IMR-90 (cell line): ENCODE measurements around the gene GPR107. TPM values are rescaled to one million over a fixed set of nuclear protein-coding genes. Genes with fewer than 3 reads are reported as not detected.
A peak's percentile ranks its signal among the peaks of the same experiment; 100 is the strongest.

Source experiments
- ATAC-seq: fragments of 200-7000 bp; cut with Tn5 transposase; 2 replicates; pipeline ENCODE4 v1.9.1; 2020; ENCODE audit warnings: low read depth, mild to moderate bottlenecking, moderate library complexity
- BruUV-seq: library from RNA; stranded (reverse); fragments of 400-500 nt; replicated peaks from 2 replicates; lab custom pipeline; 2021; lab: Mats Ljungman, UMichigan
- CTCF ChIA-PET: fragments of 300-600 bp; formaldehyde crosslinking; extraction: SDS; loops from one replicate; lab custom pipeline; 2021; ENCODE audit warnings: antibody characterized with exemption; lab: Yijun Ruan, JAX
- POLR2A ChIA-PET: fragments of 300-600 bp; sonication (Branson Sonifier 250); formaldehyde crosslinking; loops from one replicate; lab custom pipeline; 2022; ENCODE audit warnings: antibody characterized with exemption; ENCODE audit not compliant: unreplicated experiment; lab: Charles Lee
- DNase-seq: peaks from one replicate; pipeline ENCODE4 v3.0.0; 2013
- H2AFZ ChIP-seq: replicated peaks from 2 replicates; pipeline ENCODE3; 2013; ENCODE audit warnings: low read length, mild to moderate bottlenecking; ENCODE audit not compliant: poor library complexity
- H2AK5ac ChIP-seq: 2 replicates; pipeline ENCODE4 v1.6.1; 2013; ENCODE audit warnings: low read depth, low read length, inconsistent platforms
- H2AK9ac ChIP-seq: replicated peaks from 2 replicates; pipeline ENCODE3; 2013; ENCODE audit warnings: mild to moderate bottlenecking, low read depth, low read length, moderate library complexity; ENCODE audit not compliant: poor library complexity
- H2BK120ac ChIP-seq: 2 replicates; pipeline ENCODE4 v1.6.1; 2013; ENCODE audit warnings: low read depth, low read length, inconsistent platforms
- H2BK15ac ChIP-seq: 3 replicates; pipeline ENCODE4 v1.6.1; 2013; ENCODE audit warnings: low read depth, low read length, inconsistent platforms
- H2BK20ac ChIP-seq: 2 replicates; pipeline ENCODE4 v1.6.1; 2013; ENCODE audit warnings: low read depth, mild to moderate bottlenecking, inconsistent platforms, low read length, moderate library complexity
- H2BK5ac ChIP-seq: 2 replicates; pipeline ENCODE4 v1.6.1; 2013; ENCODE audit warnings: mild to moderate bottlenecking, low read depth, low read length, inconsistent platforms; ENCODE audit not compliant: poor library complexity, severe bottlenecking
- H3K14ac ChIP-seq: replicated peaks from 2 replicates; pipeline ENCODE4 v1.6.1; 2013; ENCODE audit warnings: low read depth, low read length, inconsistent platforms
- H3K18ac ChIP-seq: 2 replicates; pipeline ENCODE4 v1.6.1; 2013; ENCODE audit warnings: low read depth, low read length, control low read depth
- H3K23ac ChIP-seq: 2 replicates; pipeline ENCODE4 v1.6.1; 2013; ENCODE audit warnings: low read depth, low read length, inconsistent platforms
- H3K27ac ChIP-seq: 2 replicates; pipeline ENCODE4 v1.5.1; 2013; ENCODE audit warnings: mild to moderate bottlenecking, control low read depth, low read length; ENCODE audit not compliant: insufficient read depth
- H3K27me3 ChIP-seq: 2 replicates; pipeline ENCODE4 v1.6.1; 2013; ENCODE audit warnings: low read length; ENCODE audit not compliant: control insufficient read depth, insufficient read depth
- H3K36me3 ChIP-seq: 2 replicates; pipeline ENCODE4 v1.6.1; 2013; ENCODE audit warnings: low read length, mixed read lengths; ENCODE audit not compliant: control insufficient read depth, insufficient read depth
- H3K4ac ChIP-seq: 2 replicates; pipeline ENCODE4 v1.6.1; 2013; ENCODE audit warnings: low read depth, low read length, inconsistent platforms
- H3K4me1 ChIP-seq: 2 replicates; pipeline ENCODE4 v1.6.1; 2013; ENCODE audit warnings: low read length, mixed read lengths; ENCODE audit not compliant: control insufficient read depth, insufficient read depth
- H3K4me2 ChIP-seq: 2 replicates; pipeline ENCODE4 v1.6.1; 2013; ENCODE audit warnings: low read depth, mild to moderate bottlenecking, control low read depth, low read length, moderate library complexity
- H3K4me3 ChIP-seq: 2 replicates; pipeline ENCODE4 v1.5.1; 2013; ENCODE audit warnings: low read depth, mild to moderate bottlenecking, control low read depth, low read length, moderate library complexity; ENCODE audit not compliant: insufficient read depth
- H3K56ac ChIP-seq: 2 replicates; pipeline ENCODE4 v1.6.1; 2013; ENCODE audit warnings: low read length, inconsistent platforms; ENCODE audit not compliant: insufficient read depth; ENCODE audit errors: extremely low read depth
- H3K79me1 ChIP-seq, 2 experiments: 2 replicates each; pipeline ENCODE4 v1.6.1; 2013; ENCODE audit warnings: low read length in 2 of 2, inconsistent platforms in 1 of 2, low read depth in 1 of 2
- H3K9ac ChIP-seq: 2 replicates; pipeline ENCODE4 v1.6.1; 2013; ENCODE audit warnings: low read depth, low read length, control low read depth
- H3K9me1 ChIP-seq: 2 replicates; pipeline ENCODE4 v1.6.1; 2013; ENCODE audit warnings: low read length, inconsistent platforms; ENCODE audit not compliant: insufficient read depth
- H3K9me3 ChIP-seq: 2 replicates; pipeline ENCODE4 v1.6.1; 2013; ENCODE audit warnings: low read length; ENCODE audit not compliant: control insufficient read depth, insufficient read depth
- H4K20me1 ChIP-seq: 2 replicates; pipeline ENCODE4 v1.6.1; 2013; ENCODE audit warnings: low read length, inconsistent platforms; ENCODE audit not compliant: insufficient read depth
- H4K5ac ChIP-seq: 2 replicates; pipeline ENCODE4 v1.6.1; 2013; ENCODE audit warnings: mild to moderate bottlenecking, low read depth, low read length, control low read depth
- H4K8ac ChIP-seq, 2 experiments: 2 replicates each; pipeline ENCODE4 v1.6.1; 2013; ENCODE audit warnings: low read depth in 2 of 2, low read length in 2 of 2, control low read depth in 1 of 2, inconsistent platforms in 1 of 2
- H4K91ac ChIP-seq: 2 replicates; pipeline ENCODE4 v1.6.1; 2013; ENCODE audit warnings: low read depth, low read length, inconsistent platforms; ENCODE audit not compliant: insufficient read depth
- BHLHE40 ChIP-seq: fragments of 150-350 bp; IDR thresholded peaks from 2 replicates; pipeline ENCODE4 v1.6.1; 2016; ENCODE audit warnings: mild to moderate bottlenecking, low read depth, low read length
- CTCF ChIP-seq: conservative IDR thresholded peaks from 2 replicates; pipeline ENCODE4 v1.5.1; 2012; ENCODE audit warnings: mild to moderate bottlenecking, low read depth, low read length, improper control_type of control experiment
- WGBS, 2 experiments: methylation state at CpG; one replicate each; pipeline versions ENCODE4 v1.1.5 to v1.1.7; 2013; ENCODE audit warnings: missing lambda C conversion rate in 2 of 2; ENCODE audit not compliant: insufficient read length in 1 of 2; ENCODE audit errors: extremely low coverage in 2 of 2; 5-methylcytosine and 5-hydroxymethylcytosine counted together
- dilution Hi-C: fragments of 300-500 bp; cut with HindIII; formaldehyde crosslinking; loops from one replicate; pipeline ENCODE4 v1.14.3; 2018; ENCODE audit warnings: low sequenced_read_pairs; ENCODE audit not compliant: unreplicated experiment
- in situ Hi-C: fragments of 300-500 bp; cut with MboI; formaldehyde crosslinking; loops from 3 replicates; pipeline ENCODE4 v1.14.3; 2019; ENCODE audit warnings: low sequenced_read_pairs, inconsistent platforms, mixed read lengths
- intact Hi-C: fragments of 100-400 bp; cut with micrococcal nuclease; formaldehyde crosslinking; loops from 2 replicates; pipeline ENCODE4 v1.10.0; 2022
- polyA plus RNA-seq, 3 experiments: library from polyadenylated mRNA; depleted of rRNA; stranded (reverse); fragments of >200 nt; gene quantifications; 2 replicates each; pipeline ENCODE4 v1.2.3, GENCODE V29; 2012; ENCODE audit warnings: low replicate concordance in 1 of 3
- total RNA-seq: library from RNA; depleted of rRNA; stranded (reverse); fragments of >200 nt; gene quantifications from 2 replicates; pipeline ENCODE4 v1.2.3, GENCODE V29; 2012

The GPR107 gene
- total and polyA plus RNA-seq, 2 of the 4 experiments (the other 2 are of a cell fraction) = 16.7 to 21.6 TPM

GRCh38 chr9:130072515-130073235, 19.0 kb downstream of the GPR107 start (continued):
- TF ChIP-seq CTCF = no peak

- TF ChIP-seq BHLHE40 = no peak
- Histone ChIP-seq H3K56ac (no peak overlapping the region), H2BK120ac (no peak overlapping the region), H3K9me1 (peaks cover 9% of the 10 kb centered on the region), H4K91ac (no peak overlapping the region), H3K9me3 (no peaks in the 10 kb centered on the region), H3K4me3 (no peak overlapping the region), H3K14ac (peak overlapping the region; percentile 31; the same call in 1 of the 2 replicates), H3K27ac (no peak overlapping the region), H3K4ac (no peak overlapping the region), H3K27me3 (no peaks in the 10 kb centered on the region), H3K18ac (no peak overlapping the region), H2AK5ac (no peak overlapping the region), H2BK20ac (no peak overlapping the region), H3K36me3 (peaks cover 15% of the 10 kb centered on the region), H3K79me1 (peaks cover 37 to 73% of the 10 kb centered on the region in 2 experiments), H4K8ac (peak overlapping the region in 1 of 2 experiments; percentile 38; a peak in 1 of 4 replicates), H3K9ac (no peak overlapping the region), H4K20me1 (peaks cover 52% of the 10 kb centered on the region), H2BK5ac (no peak overlapping the region), H3K4me1 (peaks cover 4% of the 10 kb centered on the region; the same call in 1 of the 2 replicates), H2AK9ac (no peak overlapping the region), H3K23ac (0 out of 2 replicates have a peak overlapping the region, but pooled peaks have one; percentile 10), H2AFZ (no peak overlapping the region), H4K5ac (no peak overlapping the region), H3K4me2 (peak overlapping the region; percentile 3; the same call in 1 of the 2 replicates), H2BK15ac (no peak overlapping the region)
- WGBS, 2 experiments = no CpG with 5 or more reads among the region's 2 CpGs
- BruUV-seq = no TSS peak
- POLR2A ChIA-PET = no interaction called here
- CTCF ChIA-PET = no interaction called here
- ATAC-seq = peak; percentile 32
- DNase-seq = peak; percentile 67
- dilution Hi-C loops = no loop called here
- intact Hi-C loops = no loop called here
- in situ Hi-C loops = loop anchor here (25.0 kb wide), 1 partner anchor 186 kb away; no protein-coding TSS in a partner anchor
These were observed 19.7 kb downstream of the GPR107 start for GRCh38 chr9:130073373-130073772.
